RWPE1 (cell line): ENCODE results near the gene FAM83F.
"Not testable (repeated sequence)": the region's sequence is repeated elsewhere in the genome, so short reads cannot be mapped to it uniquely, and the experiment has no call there.

ENCODE experiments used
- CTCF ChIA-PET: fragments of 350-600 bp; sonication (Branson Sonifier 250); formaldehyde crosslinking; extraction: SDS; loops from one replicate; lab custom pipeline; 2021; lab: Yijun Ruan, JAX
- POLR2A ChIA-PET: fragments of 400-600 bp; formaldehyde crosslinking; extraction: SDS; loops from one replicate; lab custom pipeline; 2020; ENCODE audit warnings: antibody characterized with exemption; ENCODE audit not compliant: low non-redundant PET; lab: Yijun Ruan, JAX
- DNase-seq: peaks from one replicate; pipeline ENCODE4 v3.0.0; 2012; ENCODE audit warnings: low spot score
- H3K27ac ChIP-seq: fragments of 450-650 bp; 2 replicates; pipeline ENCODE4 v1.5.1; 2017
- TF ChIP-seq, protein P1 (sequence below): fragments of 450-650 bp; conservative IDR thresholded peaks from 2 replicates; pipeline ENCODE4 v1.5.1; 2017; ENCODE audit warnings: low read depth, mild to moderate bottlenecking

The FAM83F gene

DNA sequence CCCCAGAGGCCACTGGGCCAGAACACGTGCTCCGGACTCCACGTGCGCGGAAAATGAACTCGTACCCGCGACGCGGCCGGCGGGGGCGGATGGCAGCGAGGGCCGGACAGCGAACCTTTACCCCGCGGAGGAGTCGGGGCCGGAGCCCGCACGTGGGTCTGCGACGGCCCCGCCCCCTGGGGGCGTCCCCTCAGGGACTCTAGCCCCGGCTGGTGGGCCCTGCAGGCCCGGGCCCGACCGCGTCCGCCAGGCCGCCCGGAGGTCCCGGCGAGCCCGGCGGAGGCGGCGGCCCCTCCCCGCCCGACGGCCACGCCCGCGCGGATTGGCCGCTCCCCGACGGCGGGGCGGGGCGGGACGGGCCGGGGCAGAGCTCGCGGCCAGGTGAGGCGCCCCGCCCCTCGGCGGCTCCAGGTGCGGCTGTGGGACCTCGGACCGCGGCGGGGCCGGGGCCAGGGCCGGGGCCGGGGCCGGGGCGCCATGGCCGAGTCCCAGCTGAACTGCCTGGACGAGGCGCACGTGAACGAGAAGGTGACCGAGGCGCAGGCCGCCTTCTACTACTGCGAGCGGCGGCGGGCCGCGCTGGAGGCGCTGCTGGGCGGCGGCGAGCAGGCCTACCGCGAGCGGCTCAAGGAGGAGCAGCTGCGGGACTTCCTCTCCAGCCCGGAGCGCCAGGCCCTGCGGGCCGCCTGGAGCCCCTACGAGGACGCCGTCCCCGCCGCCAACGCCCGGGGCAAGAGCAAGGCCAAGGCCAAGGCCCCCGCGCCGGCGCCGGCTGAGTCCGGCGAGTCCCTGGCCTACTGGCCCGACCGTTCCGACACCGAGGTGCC is at the start of gene FAM83F:
Gene FAM83F (plus strand): TSS at position 389 of the 827 bp plus-strand sequence. CDS start 89 bp downstream, at position 478.
- ChIA-PET POLR2A (no interaction called here), CTCF (no interaction called here)
- DNase-seq, result peak; percentile 80
- peak within 1 kb of the TSS; percentile 16; the same call in 1 of the 2 replicates for H3K27ac ChIP-seq
- TF ChIP-seq, protein P1, sequence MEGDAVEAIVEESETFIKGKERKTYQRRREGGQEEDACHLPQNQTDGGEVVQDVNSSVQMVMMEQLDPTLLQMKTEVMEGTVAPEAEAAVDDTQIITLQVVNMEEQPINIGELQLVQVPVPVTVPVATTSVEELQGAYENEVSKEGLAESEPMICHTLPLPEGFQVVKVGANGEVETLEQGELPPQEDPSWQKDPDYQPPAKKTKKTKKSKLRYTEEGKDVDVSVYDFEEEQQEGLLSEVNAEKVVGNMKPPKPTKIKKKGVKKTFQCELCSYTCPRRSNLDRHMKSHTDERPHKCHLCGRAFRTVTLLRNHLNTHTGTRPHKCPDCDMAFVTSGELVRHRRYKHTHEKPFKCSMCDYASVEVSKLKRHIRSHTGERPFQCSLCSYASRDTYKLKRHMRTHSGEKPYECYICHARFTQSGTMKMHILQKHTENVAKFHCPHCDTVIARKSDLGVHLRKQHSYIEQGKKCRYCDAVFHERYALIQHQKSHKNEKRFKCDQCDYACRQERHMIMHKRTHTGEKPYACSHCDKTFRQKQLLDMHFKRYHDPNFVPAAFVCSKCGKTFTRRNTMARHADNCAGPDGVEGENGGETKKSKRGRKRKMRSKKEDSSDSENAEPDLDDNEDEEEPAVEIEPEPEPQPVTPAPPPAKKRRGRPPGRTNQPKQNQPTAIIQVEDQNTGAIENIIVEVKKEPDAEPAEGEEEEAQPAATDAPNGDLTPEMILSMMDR, result no peak

DNA sequence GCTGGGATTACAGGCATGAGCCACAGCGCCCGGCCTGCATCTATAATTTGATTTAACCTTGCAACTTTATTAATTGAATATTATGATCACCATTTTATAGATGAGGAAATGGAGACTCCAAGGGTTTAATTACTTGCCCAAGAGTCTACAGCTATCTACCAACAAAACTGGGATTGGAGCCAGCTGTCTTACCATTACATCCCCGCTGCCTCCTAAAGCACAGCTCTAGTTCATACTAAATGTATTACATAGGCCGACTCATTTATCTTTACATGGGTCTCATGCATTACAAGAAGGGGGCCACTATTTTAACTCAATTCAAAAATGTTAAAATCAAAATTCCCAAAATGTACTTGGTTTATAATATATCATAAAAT is 48.6 kb upstream of the FAM83F start:
- ChIA-PET CTCF (no interaction called here), POLR2A (no interaction called here)
- H3K27ac ChIP-seq, result no peak overlapping the region
- DNase-seq, result no peak
- TF ChIP-seq, protein P1, result no peak

DNA sequence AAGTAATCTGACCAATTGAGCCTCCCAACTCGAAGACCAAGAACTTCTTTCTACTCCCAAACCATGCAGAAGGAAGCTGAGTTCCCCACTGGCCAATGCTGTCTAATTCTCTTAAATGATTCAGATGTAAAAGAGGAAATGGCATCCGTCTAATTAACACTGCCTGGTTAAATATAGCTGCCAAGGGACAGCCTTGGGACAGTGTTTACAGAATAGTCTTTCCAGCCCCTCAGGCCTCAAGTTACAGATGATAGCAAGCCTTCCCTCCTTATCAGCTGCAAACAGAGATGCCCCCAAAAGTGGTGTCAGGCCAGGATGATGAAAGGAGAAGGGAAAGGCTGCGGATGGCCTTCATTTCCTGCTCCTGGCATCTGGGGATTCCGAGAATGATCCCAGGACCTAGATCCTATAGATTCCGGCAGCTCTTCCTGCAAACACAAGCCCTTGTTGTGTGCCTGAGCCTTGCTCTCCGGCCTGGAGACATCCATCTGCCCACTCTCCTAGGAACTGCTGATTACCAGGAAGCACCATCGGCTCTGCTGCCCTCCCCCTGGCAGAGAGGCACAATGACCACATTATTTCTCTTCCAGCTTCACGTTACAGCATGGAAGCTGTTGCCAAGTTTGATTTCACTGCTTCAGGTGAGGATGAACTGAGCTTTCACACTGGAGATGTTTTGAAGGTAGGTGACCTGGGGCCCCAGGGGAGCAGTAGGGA is 48.1 kb upstream of the FAM83F start:
- ChIA-PET POLR2A (no interaction called here), CTCF (interaction anchor here (0.6 kb wide), 1 partner anchor 246 kb away, joined by 3 read pairs; no protein-coding TSS in a partner anchor)
- no peak for DNase-seq
- TF ChIP-seq, protein P1, result no peak
- no peak overlapping the region for H3K27ac ChIP-seq

DNA sequence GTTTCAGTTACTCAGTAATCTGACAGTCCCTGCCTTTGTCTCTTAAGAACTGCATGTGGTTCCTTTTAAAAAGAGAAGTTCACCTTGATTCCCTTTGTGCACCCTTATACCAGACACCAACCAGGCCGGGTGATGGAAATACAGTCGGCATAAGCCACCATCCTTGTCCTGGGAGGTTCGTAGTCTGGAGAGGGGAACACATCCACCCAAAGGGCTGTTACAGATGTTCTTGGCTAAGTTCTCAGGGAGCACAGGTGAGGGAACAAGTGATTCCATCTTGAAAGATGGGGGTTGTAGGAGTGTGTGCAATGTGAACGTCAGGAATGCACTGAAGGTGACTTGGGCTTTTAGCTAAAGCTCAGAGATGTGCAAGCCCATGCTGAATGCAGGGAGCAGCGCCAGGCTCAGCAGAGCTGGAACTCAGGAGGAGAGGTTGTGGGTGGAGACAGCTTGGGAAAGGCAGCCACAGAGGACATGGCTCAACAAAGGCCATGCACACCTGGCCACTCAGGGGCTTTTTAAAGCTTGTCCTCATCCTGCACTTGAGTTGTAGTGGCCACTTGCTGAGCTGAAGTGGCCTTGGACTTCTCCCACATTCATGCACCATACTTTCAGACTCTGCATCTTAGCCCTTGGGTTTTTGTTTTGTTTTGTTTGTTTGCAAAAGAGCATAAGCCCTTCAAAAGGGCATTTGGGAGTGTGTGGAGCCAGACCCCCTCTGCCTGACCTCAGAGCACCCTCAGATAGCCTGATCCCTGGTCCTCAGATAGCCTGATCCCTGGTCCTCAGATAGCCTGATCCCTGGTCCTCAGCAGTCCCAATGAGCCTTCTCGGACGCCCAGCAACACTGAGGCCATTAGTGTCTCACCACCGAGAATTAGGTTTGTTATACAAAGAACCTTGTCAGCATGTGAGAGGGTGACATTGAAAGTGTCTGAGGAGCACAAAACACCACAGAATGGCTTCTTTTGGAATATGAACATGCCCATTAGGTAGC is 47.2 kb upstream of the FAM83F start:
- no peak for DNase-seq
- CTCF ChIA-PET, result interaction anchor here (0.5 to 0.6 kb wide), 2 partner anchors 31 to 245 kb away, joined by 3 read pairs; no protein-coding TSS in a partner anchor
- POLR2A ChIA-PET, result no interaction called here
- TF ChIP-seq, protein P1, result no peak
- no peak overlapping the region for H3K27ac ChIP-seq

DNA sequence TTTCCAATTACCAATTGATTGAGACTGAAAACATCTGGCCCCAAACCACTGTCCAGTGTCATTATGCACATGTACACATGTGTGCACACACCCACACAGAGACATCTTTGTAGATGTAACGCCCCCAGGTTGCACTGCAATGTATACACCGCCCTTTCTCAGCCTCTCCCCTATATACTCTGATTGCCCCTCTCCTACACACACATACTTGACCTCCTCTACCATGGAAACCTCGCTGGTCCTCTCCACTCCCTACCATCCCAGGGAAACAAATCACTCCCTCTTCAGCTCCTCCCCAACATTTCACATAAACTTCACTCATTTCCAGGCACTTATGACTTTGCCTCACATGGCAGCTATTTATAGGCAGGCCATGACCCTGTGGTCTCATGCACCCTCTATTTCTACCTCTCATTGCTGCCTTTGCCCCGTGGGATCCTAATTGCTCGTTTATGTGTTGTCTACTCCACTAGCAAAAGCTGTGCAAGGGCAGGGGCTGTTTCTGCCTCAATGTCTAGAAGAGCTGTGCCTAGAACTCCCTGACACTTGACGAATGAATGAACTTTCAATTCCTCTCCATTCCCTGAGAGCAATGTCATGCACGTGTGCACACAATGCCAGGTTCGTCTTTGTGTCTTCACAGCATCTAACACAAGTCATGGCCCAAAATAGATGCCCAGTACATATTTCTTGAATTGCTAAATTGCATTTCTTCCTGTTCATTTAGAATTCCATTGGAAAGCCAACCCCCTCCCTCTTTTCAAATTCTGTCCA is 44.6 kb upstream of the FAM83F start:
- no peak overlapping the region for H3K27ac ChIP-seq
- ChIA-PET CTCF (no interaction called here), POLR2A (no interaction called here)
- DNase-seq, result no peak
- TF ChIP-seq, protein P1, result no peak

DNA sequence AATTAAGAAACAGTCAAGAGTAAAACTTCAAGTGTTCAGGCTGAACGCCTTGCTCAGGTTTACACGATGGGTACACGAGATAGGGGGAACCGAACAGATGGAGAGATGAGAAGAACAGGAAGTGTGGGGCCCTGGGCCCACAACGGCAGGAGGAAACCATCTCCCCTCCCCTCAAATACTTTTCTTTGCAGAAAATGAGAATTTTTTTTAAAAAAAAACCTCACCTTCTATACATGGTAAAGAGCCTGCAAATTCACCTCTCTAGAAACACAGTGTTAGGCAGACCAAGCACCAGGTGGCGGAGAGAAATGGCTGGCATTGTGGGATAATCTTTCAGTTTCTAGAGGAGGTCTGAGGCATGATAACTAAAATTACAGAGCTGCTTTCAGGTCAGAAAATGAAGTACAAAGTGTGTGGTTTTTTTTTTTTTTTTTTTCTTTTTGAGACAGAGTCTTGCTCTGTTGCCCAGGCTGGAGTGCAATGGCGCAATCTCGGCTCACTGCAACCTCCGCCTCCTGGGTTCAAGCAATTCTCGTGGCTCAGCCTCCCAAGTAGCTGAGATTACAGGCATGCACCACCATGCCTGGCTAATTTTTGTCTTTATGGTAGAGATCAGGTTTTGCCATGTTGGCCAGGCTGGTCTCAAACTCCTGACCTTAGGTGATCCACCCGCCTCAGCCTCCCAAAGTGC is 43.0 kb upstream of the FAM83F start:
- H3K27ac ChIP-seq, CTCF ChIA-PET, DNase-seq, POLR2A ChIA-PET: not testable (repeated sequence)
